Coronary artery (tissue), 2 donors: ENCODE results near the gene IMPG2.

Experiments used
- DNase-seq: peaks from one replicate; pipeline ENCODE4 v3.0.0-alpha.2; 2017; ENCODE audit warnings: low spot score
- H3K27ac ChIP-seq, 2 donors: fragments of 200-600 bp; sonication (generic); one replicate each; pipeline ENCODE4 v1.5.1; 2016 to 2019
- H3K4me3 ChIP-seq: fragments of 200-600 bp; sonication (generic); 2 replicates; pipeline ENCODE4 v1.5.1; 2016; ENCODE audit warnings: mild to moderate bottlenecking, moderate library complexity
- TF ChIP-seq, protein P1 (sequence below): fragments of 200-600 bp; sonication (generic); IDR thresholded peaks from one replicate; pipeline ENCODE4 v1.5.1; 2019; ENCODE audit warnings: antibody characterized with exemption

IMPG2 gene

DNA sequence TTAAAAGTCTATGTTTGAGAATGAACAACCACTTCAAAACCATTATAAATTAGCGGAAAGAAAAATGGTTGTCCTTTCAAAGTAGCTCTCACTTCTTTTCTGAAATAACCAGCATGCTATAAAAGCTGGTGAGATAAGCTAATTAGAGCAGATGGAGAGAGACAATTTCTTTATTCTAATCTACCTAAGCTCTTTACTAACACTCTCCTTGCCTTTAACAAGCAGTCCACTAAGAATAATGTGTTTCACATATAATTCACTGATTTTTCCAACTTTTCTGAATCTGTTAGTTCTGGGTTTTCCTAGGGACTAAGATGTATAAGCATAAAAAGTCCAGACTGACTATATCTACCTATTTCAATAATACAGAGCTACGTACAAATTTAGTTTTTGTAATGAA is at the start of gene IMPG2:
IMPG2 (minus strand) TSS at position 101 of the 400 bp plus-strand sequence. CDS start 203 bp downstream, outside the sequence.
- no peak within 1 kb of the TSS for H3K4me3 ChIP-seq
- TF ChIP-seq, protein P1, sequence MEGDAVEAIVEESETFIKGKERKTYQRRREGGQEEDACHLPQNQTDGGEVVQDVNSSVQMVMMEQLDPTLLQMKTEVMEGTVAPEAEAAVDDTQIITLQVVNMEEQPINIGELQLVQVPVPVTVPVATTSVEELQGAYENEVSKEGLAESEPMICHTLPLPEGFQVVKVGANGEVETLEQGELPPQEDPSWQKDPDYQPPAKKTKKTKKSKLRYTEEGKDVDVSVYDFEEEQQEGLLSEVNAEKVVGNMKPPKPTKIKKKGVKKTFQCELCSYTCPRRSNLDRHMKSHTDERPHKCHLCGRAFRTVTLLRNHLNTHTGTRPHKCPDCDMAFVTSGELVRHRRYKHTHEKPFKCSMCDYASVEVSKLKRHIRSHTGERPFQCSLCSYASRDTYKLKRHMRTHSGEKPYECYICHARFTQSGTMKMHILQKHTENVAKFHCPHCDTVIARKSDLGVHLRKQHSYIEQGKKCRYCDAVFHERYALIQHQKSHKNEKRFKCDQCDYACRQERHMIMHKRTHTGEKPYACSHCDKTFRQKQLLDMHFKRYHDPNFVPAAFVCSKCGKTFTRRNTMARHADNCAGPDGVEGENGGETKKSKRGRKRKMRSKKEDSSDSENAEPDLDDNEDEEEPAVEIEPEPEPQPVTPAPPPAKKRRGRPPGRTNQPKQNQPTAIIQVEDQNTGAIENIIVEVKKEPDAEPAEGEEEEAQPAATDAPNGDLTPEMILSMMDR = no peak
- no peak within 1 kb of the TSS for H3K27ac ChIP-seq
- DNase-seq = no peak

DNA sequence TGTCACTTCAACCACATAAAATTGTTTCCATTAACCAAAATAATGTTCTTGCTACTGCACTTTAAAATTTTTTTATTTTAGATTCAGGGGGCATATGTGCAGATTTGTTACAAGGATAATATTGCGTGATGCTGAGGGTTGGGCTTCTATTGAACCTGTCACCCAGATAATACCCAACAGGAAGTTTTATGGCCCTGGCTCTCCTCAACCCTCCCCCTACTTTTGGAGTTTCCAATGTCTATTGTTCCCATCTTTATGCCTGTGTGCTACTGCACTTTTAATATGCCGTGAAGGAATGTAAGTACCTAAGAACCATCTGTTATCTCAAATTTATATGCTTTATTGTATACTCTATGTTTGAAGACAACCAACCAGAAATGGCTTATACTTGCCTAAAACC is 42.0 kb upstream of the IMPG2 start:
- TF ChIP-seq, protein P1 = no peak
- H3K4me3 ChIP-seq = no peak overlapping the region
- no peak overlapping the region for H3K27ac ChIP-seq
- no peak for DNase-seq

DNA sequence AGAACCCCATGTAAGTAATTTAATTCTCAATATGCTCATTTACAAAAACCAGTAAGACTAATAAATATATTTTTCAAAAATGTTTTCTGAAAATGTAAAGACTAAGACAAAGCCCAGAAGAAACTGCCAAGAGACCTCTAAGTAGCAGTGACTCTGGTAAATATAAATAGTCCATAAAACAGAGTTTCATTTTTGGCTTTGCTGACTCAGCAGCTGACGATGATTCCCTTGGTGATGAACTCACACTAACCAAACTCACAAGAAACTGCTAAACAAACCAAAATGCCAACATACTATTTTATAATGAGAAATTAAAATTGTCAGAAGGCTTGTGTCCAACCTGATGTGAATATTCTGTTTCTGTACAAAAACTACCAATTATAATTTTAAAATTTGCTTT is 31.5 kb upstream of the IMPG2 start:
- Histone ChIP-seq H3K4me3 (no peak overlapping the region), H3K27ac (no peak overlapping the region)
- TF ChIP-seq, protein P1 = no peak
- no peak for DNase-seq

DNA sequence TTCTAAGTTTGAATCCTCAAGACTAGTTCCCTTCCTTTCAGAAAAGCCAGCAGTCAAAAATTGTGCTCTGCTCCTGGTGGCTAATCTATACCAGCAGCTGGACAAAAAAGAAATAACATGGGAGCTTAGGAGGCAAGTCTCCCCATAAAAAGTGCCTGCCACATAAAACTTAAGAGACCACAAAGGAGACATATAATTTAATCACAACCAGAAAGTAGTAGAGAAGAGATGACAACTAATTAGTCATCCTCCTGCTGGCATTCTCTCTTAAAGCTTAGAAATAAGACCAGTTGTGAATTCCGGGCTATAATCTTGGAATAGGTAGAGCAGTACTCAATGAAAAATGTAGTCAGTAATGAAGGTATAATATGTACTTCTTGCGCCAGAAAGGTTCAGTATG is 20.2 kb upstream of the IMPG2 start:
- Histone ChIP-seq H3K27ac (no peak overlapping the region), H3K4me3 (no peak overlapping the region)
- TF ChIP-seq, protein P1 = no peak
- DNase-seq = no peak

DNA sequence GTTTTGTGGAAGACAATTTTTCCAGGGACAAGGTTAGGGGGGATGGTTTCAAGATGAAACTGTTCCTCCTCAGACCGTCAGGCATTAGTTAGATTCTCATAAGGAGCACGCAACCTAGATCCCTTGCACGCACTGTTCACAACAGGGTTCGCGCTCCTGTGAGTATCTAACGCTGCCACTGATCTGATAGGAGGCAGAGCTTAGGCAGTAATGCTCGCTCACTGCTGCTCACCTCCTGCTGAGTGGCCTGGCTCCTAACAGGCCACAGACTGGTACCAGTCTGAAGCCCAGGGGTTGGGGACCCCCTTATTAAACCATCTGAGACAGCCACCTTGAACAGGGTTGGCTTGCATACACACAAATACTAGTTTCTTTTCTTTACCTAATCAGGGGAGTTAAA is 13.5 kb upstream of the IMPG2 start:
- Histone ChIP-seq H3K4me3 (no peak overlapping the region), H3K27ac (no peak overlapping the region)
- DNase-seq = no peak
- TF ChIP-seq, protein P1 = no peak

DNA sequence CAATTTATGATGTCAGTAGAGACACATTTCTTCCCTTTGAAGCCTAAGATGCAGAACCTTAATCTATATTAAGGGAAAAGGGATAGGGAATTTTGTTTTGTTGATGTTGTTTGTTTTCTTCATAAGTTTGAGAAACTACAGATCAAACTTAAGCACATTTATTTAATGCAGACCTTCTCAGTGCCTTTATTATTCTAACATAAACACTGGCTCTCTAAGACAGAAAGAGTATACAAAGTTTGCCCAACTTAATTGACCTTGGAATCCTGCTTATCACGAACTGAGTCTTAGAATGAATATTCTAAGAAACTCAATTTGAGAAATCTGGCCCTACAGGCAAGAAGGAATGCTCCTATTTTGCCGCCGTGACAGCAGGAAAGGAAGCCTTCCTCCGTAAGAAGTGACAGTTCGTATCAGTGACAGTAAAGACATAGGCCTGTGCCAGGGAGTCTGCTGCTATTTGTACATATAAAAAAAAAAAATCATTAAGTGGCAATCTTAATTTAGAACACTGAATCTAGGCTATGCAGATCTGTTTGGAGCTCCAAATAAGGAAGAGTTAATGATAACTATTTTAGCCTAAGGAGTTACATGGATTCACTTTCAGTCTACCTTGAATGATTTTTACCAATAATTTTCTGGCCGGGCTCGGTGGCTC is 8.8 kb upstream of the IMPG2 start:
- H3K4me3 ChIP-seq = no peak overlapping the region
- DNase-seq = no peak
- no peak overlapping the region for H3K27ac ChIP-seq
- TF ChIP-seq, protein P1 = no peak

DNA sequence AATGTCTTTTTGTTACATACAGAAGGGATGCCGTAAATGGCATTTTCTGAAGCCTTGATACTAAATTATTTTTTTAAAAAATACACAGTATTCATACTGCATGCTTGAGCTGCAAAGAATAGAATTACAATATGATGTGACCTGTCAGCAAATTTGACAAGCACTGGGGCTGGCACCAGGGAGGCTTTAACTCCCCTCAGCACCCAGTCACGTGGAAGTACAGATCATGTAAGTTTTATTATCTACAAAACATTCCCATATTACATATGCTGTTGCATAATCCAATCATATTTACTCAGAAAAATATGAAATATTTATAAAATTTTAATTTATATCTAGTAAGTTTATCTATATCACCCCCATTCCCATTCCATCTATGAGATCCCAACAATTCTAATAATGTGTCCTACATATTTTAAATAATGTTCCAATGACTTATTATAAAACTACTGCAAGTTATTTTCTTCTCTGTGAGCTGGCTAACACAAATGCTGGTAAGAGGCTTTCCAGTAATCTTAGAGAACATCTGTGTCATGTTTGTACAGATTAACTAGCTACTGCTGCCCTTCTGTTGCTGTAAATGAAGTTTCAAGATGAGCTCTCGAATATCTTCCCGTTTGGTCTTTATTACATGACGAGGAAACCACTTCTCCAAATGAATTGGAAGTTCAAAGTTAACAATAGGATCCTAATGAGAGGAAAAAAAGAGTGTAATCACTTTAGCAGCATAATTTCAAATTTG is 5.2 kb upstream of the IMPG2 start:
- no peak for DNase-seq
- TF ChIP-seq, protein P1 = no peak
- Histone ChIP-seq H3K4me3 (no peak overlapping the region), H3K27ac (no peak overlapping the region)
